AG04450 (cell line): ENCODE measurements around the gene STK10. TPM values are rescaled to one million over a fixed set of nuclear protein-coding genes. Genes with fewer than 3 reads are reported as not detected.

Experiments
- CTCF ChIA-PET: fragments of 300-600, 350-600 bp; formaldehyde crosslinking; extraction: SDS; loops from one replicate; lab custom pipeline; 2022; ENCODE audit warnings: antibody characterized with exemption, inconsistent platforms; lab: Charles Lee
- POLR2A ChIA-PET: fragments of 350-600 bp; formaldehyde crosslinking; extraction: SDS; loops from one replicate; lab custom pipeline; 2021; ENCODE audit warnings: antibody characterized with exemption, inconsistent platforms; lab: Yijun Ruan, JAX
- DNase-seq: peaks from one replicate; pipeline ENCODE4 v3.0.0-alpha.2; 2011; ENCODE audit warnings: low read depth, low spot score
- H3K27ac ChIP-seq: one replicate; pipeline ENCODE4 v1.5.1; 2012; ENCODE audit warnings: low read depth, low read length, control low read depth
- H3K27me3 ChIP-seq: one replicate; pipeline ENCODE4 v1.6.0; 2012; ENCODE audit warnings: low read length; ENCODE audit not compliant: control insufficient read depth, insufficient read depth
- H3K4me3 ChIP-seq: 2 replicates; pipeline ENCODE4 v1.5.1; 2011; ENCODE audit warnings: mild to moderate bottlenecking, low read depth, low read length, control low read depth
- H3K9me3 ChIP-seq: 2 replicates; pipeline ENCODE4 v1.5.1; 2012; ENCODE audit warnings: low read length; ENCODE audit not compliant: control insufficient read depth, insufficient read depth
- CTCF ChIP-seq: IDR thresholded peaks from 2 replicates; pipeline ENCODE4 v1.5.1; 2011; ENCODE audit warnings: low read depth, low read length, control low read depth, inconsistent platforms
- polyA plus RNA-seq: library from polyadenylated mRNA; depleted of rRNA; stranded (reverse); fragments of >200 nt; gene quantifications from 2 replicates; pipeline ENCODE4 v1.2.3, GENCODE V29; 2011

Gene STK10
- polyA plus RNA-seq, 1 experiment: 7.8 TPM

GRCh38 chr5:172059661-172060100 is 128.3 kb downstream of the STK10 start:
- H3K27ac ChIP-seq: no peak overlapping the region
- no peaks in the 10 kb centered on the region for H3K27me3 ChIP-seq
- ChIA-PET POLR2A (interaction anchor here (0.7 to 1.2 kb wide), 2 partner anchors 247 to 671 kb away, joined by 3 to 7 read pairs; no protein-coding TSS in a partner anchor), CTCF (interaction anchor here (0.6 to 3.1 kb wide), 24 partner anchors 8 to 543 kb away, joined by 3 to 88 read pairs (median 4); partner anchors contain the start of genes FBXW11 and STK10)
- TF ChIP-seq CTCF: peak; percentile 61
- no peak for DNase-seq
- no peak overlapping the region for H3K4me3 ChIP-seq
- H3K9me3 ChIP-seq: no peaks in the 10 kb centered on the region

- H3K27me3 ChIP-seq: no peaks in the 10 kb centered on the region
- POLR2A ChIA-PET: no interaction called here
- no peaks in the 10 kb centered on the region for H3K9me3 ChIP-seq
- DNase-seq: no peak
- CTCF ChIA-PET: interaction anchor here (1.1 to 1.7 kb wide), 3 partner anchors 15 to 146 kb away, joined by 5 to 6 read pairs (median 5); no protein-coding TSS in a partner anchor
- no peak overlapping the region for H3K4me3 ChIP-seq
- no peak for TF ChIP-seq CTCF
- H3K27ac ChIP-seq: no peak overlapping the region
Observed at GRCh38 chr5:172058088-172058487, 129.9 kb downstream of the STK10 start.

- H3K27ac ChIP-seq: no peak overlapping the region
- DNase-seq: no peak
- CTCF ChIA-PET: interaction anchor here (0.6 to 1.5 kb wide), 5 partner anchors 40 to 349 kb away, joined by 3 to 8 read pairs (median 4); no protein-coding TSS in a partner anchor
- no peaks in the 10 kb centered on the region for H3K27me3 ChIP-seq
- no peaks in the 10 kb centered on the region for H3K9me3 ChIP-seq
- TF ChIP-seq CTCF: no peak
- H3K4me3 ChIP-seq: no peak overlapping the region
- POLR2A ChIA-PET: no interaction called here
Observed at GRCh38 chr5:172055996-172056395, 132.0 kb downstream of the STK10 start.

- CTCF ChIA-PET: interaction anchor here (1.5 kb wide), 1 partner anchor 143 kb away, joined by 8 read pairs; no protein-coding TSS in a partner anchor
- H3K9me3 ChIP-seq: no peaks in the 10 kb centered on the region
Observed at GRCh38 chr5:172055421-172055820, 132.6 kb downstream of the STK10 start.

More at GRCh38 chr5:172055421-172055820, 132.6 kb downstream of the STK10 start:
- Histone ChIP-seq H3K27me3 (no peaks in the 10 kb centered on the region), H3K27ac (no peak overlapping the region), H3K4me3 (no peak overlapping the region)
- no peak for DNase-seq
- no peak for TF ChIP-seq CTCF
- POLR2A ChIA-PET: no interaction called here
